ENCODE results near the gene SETBP1. TPM values are rescaled to one million over a fixed set of nuclear protein-coding genes. Genes with fewer than 3 reads are reported as not detected.

Gene SETBP1
- total RNA-seq, 2 donors from 2014 or later: 77.9 to 79.6 TPM

- Mint-ChIP-seq H3K27ac (peak overlapping the region in 1 of 2 donors; percentile 58), H3K9me3 (no peaks in the 10 kb centered on the region), H3K27me3 (no peaks in the 10 kb centered on the region), H3K36me3 (peaks cover 11% of the 10 kb centered on the region), H3K4me1 (ENCODE audit: low read depth in 2 of 2) (peaks cover 45 to 53% of the 10 kb centered on the region in 2 donors), H3K4me3 (no peak overlapping the region)
- DNase-seq (ENCODE audit: low spot score) (no peak), ATAC-seq (peak; percentile 36 to 49)
Observed at GRCh38 chr18:44773640-44774155, 93.0 kb downstream of the SETBP1 start.

- H3K27ac Mint-ChIP-seq: peak overlapping the region in 1 of 2 donors; percentile 58
- no peak overlapping the region for H3K4me3 Mint-ChIP-seq
- peaks cover 9% of the 10 kb centered on the region for H3K36me3 Mint-ChIP-seq
- no peaks in the 10 kb centered on the region for H3K27me3 Mint-ChIP-seq
- no peaks in the 10 kb centered on the region for H3K9me3 Mint-ChIP-seq
- H3K4me1 Mint-ChIP-seq (ENCODE audit: low read depth in 2 of 2): peaks cover 48 to 55% of the 10 kb centered on the region in 2 donors
- ATAC-seq (peak in 1 of 2 donors; percentile 40), DNase-seq (ENCODE audit: low spot score) (no peak)
Observed at GRCh38 chr18:44774191-44774590, 93.5 kb downstream of the SETBP1 start.

- Mint-ChIP-seq H3K4me3 (no peak overlapping the region), H3K27me3 (no peaks in the 10 kb centered on the region), H3K9me3 (no peaks in the 10 kb centered on the region), H3K27ac (peak overlapping the region in 1 of 2 donors; percentile 40), H3K36me3 (no peaks in the 10 kb centered on the region), H3K4me1 (ENCODE audit: low read depth in 2 of 2) (peaks cover 57 to 65% of the 10 kb centered on the region in 2 donors)
- DNase-seq (ENCODE audit: low spot score) (no peak), ATAC-seq (no peak)
Observed at GRCh38 chr18:44777457-44778192, 96.9 kb downstream of the SETBP1 start.

- Mint-ChIP-seq H3K9me3 (no peaks in the 10 kb centered on the region), H3K36me3 (no peaks in the 10 kb centered on the region), H3K27ac (peak overlapping the region in 1 of 2 donors; percentile 40), H3K4me1 (ENCODE audit: low read depth in 2 of 2) (peaks cover 55 to 61% of the 10 kb centered on the region in 2 donors), H3K4me3 (no peak overlapping the region), H3K27me3 (no peaks in the 10 kb centered on the region)
- DNase-seq (ENCODE audit: low spot score): no peak
- ATAC-seq: no peak
Observed at GRCh38 chr18:44778788-44779187, 98.1 kb downstream of the SETBP1 start.

- Mint-ChIP-seq H3K4me3 (no peak overlapping the region), H3K36me3 (no peaks in the 10 kb centered on the region), H3K27ac (peak overlapping the region in 1 of 2 donors; percentile 58), H3K9me3 (no peaks in the 10 kb centered on the region), H3K4me1 (ENCODE audit: low read depth in 2 of 2) (peaks cover 52 to 57% of the 10 kb centered on the region in 2 donors), H3K27me3 (no peaks in the 10 kb centered on the region)
- DNase-seq (ENCODE audit: low spot score) (no peak), ATAC-seq (no peak)
Observed at GRCh38 chr18:44779753-44780292, 99.1 kb downstream of the SETBP1 start.

- H3K4me1 Mint-ChIP-seq (ENCODE audit: low read depth in 2 of 2): peaks cover 64 to 68% of the 10 kb centered on the region in 2 donors
- DNase-seq (ENCODE audit: low spot score): no peak
- no peak for ATAC-seq
- no peak overlapping the region for H3K4me3 Mint-ChIP-seq
- no peaks in the 10 kb centered on the region for H3K27me3 Mint-ChIP-seq
- H3K9me3 Mint-ChIP-seq: no peaks in the 10 kb centered on the region
- H3K36me3 Mint-ChIP-seq: peaks cover 7% of the 10 kb centered on the region
- H3K27ac Mint-ChIP-seq: peak overlapping the region in 1 of 2 donors; percentile 58
Observed at GRCh38 chr18:44781886-44782285, 101.2 kb downstream of the SETBP1 start.

GRCh38 chr18:44782617-44783016 is 101.9 kb downstream of the SETBP1 start:
- peaks cover 64 to 68% of the 10 kb centered on the region in 2 donors for H3K4me1 Mint-ChIP-seq (ENCODE audit: low read depth in 2 of 2)
- no peak overlapping the region for H3K4me3 Mint-ChIP-seq
- ATAC-seq: no peak
- H3K9me3 Mint-ChIP-seq: no peaks in the 10 kb centered on the region
- no peak for DNase-seq (ENCODE audit: low spot score)
- no peaks in the 10 kb centered on the region for H3K27me3 Mint-ChIP-seq
- H3K36me3 Mint-ChIP-seq: peaks cover 7% of the 10 kb centered on the region
- H3K27ac Mint-ChIP-seq: no peak overlapping the region

- Mint-ChIP-seq H3K27ac (no peak overlapping the region), H3K4me3 (no peak overlapping the region), H3K9me3 (no peaks in the 10 kb centered on the region), H3K4me1 (ENCODE audit: low read depth in 2 of 2) (peaks cover 58 to 62% of the 10 kb centered on the region in 2 donors), H3K36me3 (peaks cover 7% of the 10 kb centered on the region), H3K27me3 (no peaks in the 10 kb centered on the region)
- DNase-seq (ENCODE audit: low spot score): no peak
- no peak for ATAC-seq
Observed at GRCh38 chr18:44783371-44783770, 102.7 kb downstream of the SETBP1 start.

- no peak for DNase-seq (ENCODE audit: low spot score)
Observed at GRCh38 chr18:44786257-44786656, 105.6 kb downstream of the SETBP1 start.

GRCh38 chr18:44786688-44787087 is 106.0 kb downstream of the SETBP1 start:
- Mint-ChIP-seq H3K36me3 (peaks cover 7% of the 10 kb centered on the region), H3K4me1 (ENCODE audit: low read depth in 2 of 2) (peaks cover 35 to 39% of the 10 kb centered on the region in 2 donors), H3K27me3 (no peaks in the 10 kb centered on the region), H3K9me3 (no peaks in the 10 kb centered on the region), H3K27ac (peak overlapping the region; percentile 34 to 77), H3K4me3 (peak overlapping the region; percentile 59)
- ATAC-seq (no peak), DNase-seq (ENCODE audit: low spot score) (no peak)

More at GRCh38 chr18:44786257-44786656, 105.6 kb downstream of the SETBP1 start:
- Mint-ChIP-seq H3K36me3 (peaks cover 7% of the 10 kb centered on the region), H3K27ac (peak overlapping the region; percentile 34 to 77), H3K27me3 (no peaks in the 10 kb centered on the region), H3K4me1 (ENCODE audit: low read depth in 2 of 2) (peaks cover 38% of the 10 kb centered on the region in 2 donors), H3K9me3 (no peaks in the 10 kb centered on the region), H3K4me3 (peak overlapping the region; percentile 59)
- no peak for ATAC-seq

- H3K4me3 Mint-ChIP-seq: no peak overlapping the region
- H3K27me3 Mint-ChIP-seq: no peaks in the 10 kb centered on the region
- H3K27ac Mint-ChIP-seq: no peak overlapping the region
- ATAC-seq (no peak), DNase-seq (ENCODE audit: low spot score) (no peak)
- peaks cover 7% of the 10 kb centered on the region for H3K36me3 Mint-ChIP-seq
- H3K4me1 Mint-ChIP-seq (ENCODE audit: low read depth in 2 of 2): peaks cover 27 to 33% of the 10 kb centered on the region in 2 donors
- H3K9me3 Mint-ChIP-seq: no peaks in the 10 kb centered on the region
Observed at GRCh38 chr18:44788334-44788733, 107.6 kb downstream of the SETBP1 start.

GRCh38 chr18:44789710-44790109 is 109.0 kb downstream of the SETBP1 start:
- H3K9me3 Mint-ChIP-seq: no peaks in the 10 kb centered on the region
- H3K4me3 Mint-ChIP-seq: no peak overlapping the region
- H3K36me3 Mint-ChIP-seq: peaks cover 7% of the 10 kb centered on the region
- peaks cover 21 to 32% of the 10 kb centered on the region in 2 donors for H3K4me1 Mint-ChIP-seq (ENCODE audit: low read depth in 2 of 2)
- DNase-seq (ENCODE audit: low spot score): no peak
- H3K27me3 Mint-ChIP-seq: no peaks in the 10 kb centered on the region
- ATAC-seq: no peak
- no peak overlapping the region for H3K27ac Mint-ChIP-seq

- ATAC-seq: no peak
- H3K4me3 Mint-ChIP-seq: no peak overlapping the region
Observed at GRCh38 chr18:44790860-44791259, 110.2 kb downstream of the SETBP1 start.

GRCh38 chr18:44791520-44791919 is 110.8 kb downstream of the SETBP1 start:
- Mint-ChIP-seq H3K9me3 (no peaks in the 10 kb centered on the region), H3K4me1 (ENCODE audit: low read depth in 2 of 2) (peaks cover 10 to 21% of the 10 kb centered on the region in 2 donors), H3K4me3 (no peak overlapping the region), H3K36me3 (no peaks in the 10 kb centered on the region), H3K27me3 (no peaks in the 10 kb centered on the region), H3K27ac (peak overlapping the region in 1 of 2 donors; percentile 14)
- ATAC-seq: no peak
- DNase-seq (ENCODE audit: low spot score): no peak

More at GRCh38 chr18:44790860-44791259, 110.2 kb downstream of the SETBP1 start:
- Mint-ChIP-seq H3K27ac (peak overlapping the region in 1 of 2 donors; percentile 14), H3K36me3 (peaks cover 3% of the 10 kb centered on the region), H3K9me3 (no peaks in the 10 kb centered on the region), H3K4me1 (ENCODE audit: low read depth in 2 of 2) (peaks cover 15 to 27% of the 10 kb centered on the region in 2 donors), H3K27me3 (no peaks in the 10 kb centered on the region)
- DNase-seq (ENCODE audit: low spot score): no peak

Data from natural killer cell treated with Interleukin-12 subunit alpha and Interleukin-12 subunit beta and Interleukin-15 and Interleukin-18, amount 100 ng/mL, for 72 hours (primary cell).